Measurements from ENCODE around the gene MST1. TPM values are rescaled to one million over a fixed set of nuclear protein-coding genes. Genes with fewer than 3 reads are reported as not detected.

The MST1 gene
- total and polyA plus RNA-seq, 2 of the 4 experiments (the other 2 are of a cell fraction): 1.3 to 13.0 TPM

Small RNA genes lying within 50 kb of the gene (microRNA-seq; reads per million reads assigned to microRNA genes)
- gene AMIGO3 (ENCODE audit: insufficient read depth, insufficient read length): not detected

Small RNA genes lying within 50 kb of the gene (small RNA-seq; reads per million reads assigned to genes)
- 0 reads per million in 5 experiments for gene AMIGO3

Other genes with a start within 250 kb of the MST1 start
- 30.8 and 31.0 TPM in 2 replicates for gene DAG1, start 219.2 kb downstream of the MST1 start, total RNA-seq (2012; rRNA removed)
- 40.2 and 41.0 TPM in 2 replicates for gene DAG1, start 219.2 kb downstream of the MST1 start, polyA plus RNA-seq (2012; rRNA removed)
- under 0.01 TPM in 2 replicates for gene BSN, start 135.0 kb downstream of the MST1 start, total RNA-seq (2012; rRNA removed)
- 0.03 and 0.04 TPM in 2 replicates for gene BSN, start 135.0 kb downstream of the MST1 start, polyA plus RNA-seq (2012; rRNA removed)
- gene APEH, start 15.1 kb downstream of the MST1 start, total RNA-seq (2012; rRNA removed): 116 and 142 TPM in 2 replicates
- 84.3 and 89.2 TPM in 2 replicates for gene APEH, start 15.1 kb downstream of the MST1 start, polyA plus RNA-seq (2012; rRNA removed)
- gene RNF123, start 83 bp upstream of the MST1 start, total RNA-seq (2012; rRNA removed): 10.8 and 13.4 TPM in 2 replicates
- gene RNF123, start 83 bp upstream of the MST1 start, polyA plus RNA-seq (2012; rRNA removed): 37.7 and 45.6 TPM in 2 replicates
- gene AMIGO3, start 30.2 kb upstream of the MST1 start, total RNA-seq (2012; rRNA removed): not detected in 2 replicates
- 1.5 and 2.7 TPM in 2 replicates for gene AMIGO3, start 30.2 kb upstream of the MST1 start, polyA plus RNA-seq (2012; rRNA removed)
- gene GMPPB, start 34.5 kb upstream of the MST1 start, total RNA-seq (2012; rRNA removed): 35.8 and 37.3 TPM in 2 replicates
- 27.9 and 29.5 TPM in 2 replicates for gene GMPPB, start 34.5 kb upstream of the MST1 start, polyA plus RNA-seq (2012; rRNA removed)
- 28.6 and 28.7 TPM in 2 replicates for gene IP6K1, start 97.1 kb upstream of the MST1 start, total RNA-seq (2012; rRNA removed)
- 28.3 and 31.2 TPM in 2 replicates for gene IP6K1, start 97.1 kb upstream of the MST1 start, polyA plus RNA-seq (2012; rRNA removed)
- gene CDHR4, start 110.4 kb upstream of the MST1 start, total RNA-seq (2012; rRNA removed): not detected in 2 replicates
- 0.07 TPM in 1 of 2 replicates, not detected in the other for gene CDHR4, start 110.4 kb upstream of the MST1 start, polyA plus RNA-seq (2012; rRNA removed)
- gene INKA1, start 113.8 kb upstream of the MST1 start, total RNA-seq (2012; rRNA removed): 2.3 and 2.8 TPM in 2 replicates
- 4.5 and 5.4 TPM in 2 replicates for gene INKA1, start 113.8 kb upstream of the MST1 start, polyA plus RNA-seq (2012; rRNA removed)
- 15.3 and 18.6 TPM in 2 replicates for gene UBA7, start 124.5 kb upstream of the MST1 start, total RNA-seq (2012; rRNA removed)
- gene UBA7, start 124.5 kb upstream of the MST1 start, polyA plus RNA-seq (2012; rRNA removed): 57.0 and 57.8 TPM in 2 replicates
- 5.3 and 6.3 TPM in 2 replicates for gene TRAIP, start 167.1 kb upstream of the MST1 start, total RNA-seq (2012; rRNA removed)
- gene TRAIP, start 167.1 kb upstream of the MST1 start, polyA plus RNA-seq (2012; rRNA removed): 9.2 and 10.0 TPM in 2 replicates
- not detected in 2 replicates for gene CAMKV, start 180.4 kb upstream of the MST1 start, total RNA-seq (2012; rRNA removed)
- not detected in 2 replicates for gene CAMKV, start 180.4 kb upstream of the MST1 start, polyA plus RNA-seq (2012; rRNA removed)
- gene MST1R, start 214.4 kb upstream of the MST1 start, total RNA-seq (2012; rRNA removed): under 0.01 TPM in 1 of 2 replicates, not detected in the other
- 0.10 and 0.14 TPM in 2 replicates for gene MST1R, start 214.4 kb upstream of the MST1 start, polyA plus RNA-seq (2012; rRNA removed)
- 6.9 and 8.2 TPM in 2 replicates for gene MON1A, start 240.3 kb upstream of the MST1 start, total RNA-seq (2012; rRNA removed)
- 13.5 and 18.1 TPM in 2 replicates for gene MON1A, start 240.3 kb upstream of the MST1 start, polyA plus RNA-seq (2012; rRNA removed)